Measurements from ENCODE around the gene HIC1. TPM values are rescaled to one million over a fixed set of nuclear protein-coding genes. Genes with fewer than 3 reads are reported as not detected.
A peak's percentile ranks its signal among the peaks of the same experiment; 100 is the strongest.

Gene HIC1
- polyA plus RNA-seq, 1 donor (not counting 4 experiments of a cell fraction or from before 2014, with no cell fraction given) = 0.64 TPM

GRCh38 chr17:2075336-2076086, 20.6 kb downstream of the HIC1 start:
- Histone ChIP-seq H3K79me2 (ENCODE audit: control insufficient read depth, insufficient read depth, low read length) (no peaks in the 10 kb centered on the region), H3K4me1 (ENCODE audit: control insufficient read depth, extremely low read depth, insufficient read depth, low read length) (peaks cover 13% of the 10 kb centered on the region), H3K27me3 (ENCODE audit: control insufficient read depth, extremely low read depth, insufficient read depth, low read length) (no peaks in the 10 kb centered on the region), H4K20me1 (ENCODE audit: control insufficient read depth, extremely low read depth, insufficient read depth, low read length) (no peaks in the 10 kb centered on the region), H3K4me2 (ENCODE audit: control insufficient read depth, extremely low read depth, insufficient read depth, low read depth, low read length) (peak overlapping the region; percentile 19), H3K27ac (ENCODE audit: control insufficient read depth, insufficient read depth, low read length) (no peak overlapping the region), H3K4me3 (ENCODE audit: control insufficient read depth in 2 of 3, extremely low read depth in 1 of 3, insufficient read depth in 2 of 3, low read depth in 1 of 3, low read length in 3 of 3) (no peak overlapping the region), H2AFZ (ENCODE audit: control insufficient read depth, low read length) (no peak overlapping the region), H3K36me3 (ENCODE audit: control insufficient read depth in 2 of 2, extremely low read depth in 1 of 2, insufficient read depth in 2 of 2, low read length in 2 of 2) (peaks cover 8 to 15% of the 10 kb centered on the region in 2 experiments), H3K9me3 (ENCODE audit: control insufficient read depth, low read depth, low read length) (no peaks in the 10 kb centered on the region), H3K9me1 (ENCODE audit: control insufficient read depth, extremely low read depth, insufficient read depth, low read length) (peaks cover 5% of the 10 kb centered on the region), H3K9ac (ENCODE audit: control insufficient read depth, extremely low read depth, insufficient read depth, low read length) (no peak overlapping the region)
- TF ChIP-seq EZH2 (IDR thresholded peaks at IDR 0.05; ENCODE audit: low read length) (no peak), CTCF (optimal IDR thresholded peaks at IDR 0.05 in 1 of 3, IDR thresholded peaks at IDR 0.05 in 1 of 3, conservative IDR thresholded peaks at IDR 0.05 in 1 of 3; ENCODE audit: extremely low read depth in 1 of 3, insufficient read depth in 2 of 3, low read length in 3 of 3) (no peak)
- peak; percentile 52 for FAIRE-seq
- no peak for DNase-seq (ENCODE audit: low read depth, low spot score)
- dilution Hi-C loops (cut with MboI; ENCODE audit: extremely low pct_ligation_motif_present, low sequenced_read_pairs) = no loop called here

DNA sequence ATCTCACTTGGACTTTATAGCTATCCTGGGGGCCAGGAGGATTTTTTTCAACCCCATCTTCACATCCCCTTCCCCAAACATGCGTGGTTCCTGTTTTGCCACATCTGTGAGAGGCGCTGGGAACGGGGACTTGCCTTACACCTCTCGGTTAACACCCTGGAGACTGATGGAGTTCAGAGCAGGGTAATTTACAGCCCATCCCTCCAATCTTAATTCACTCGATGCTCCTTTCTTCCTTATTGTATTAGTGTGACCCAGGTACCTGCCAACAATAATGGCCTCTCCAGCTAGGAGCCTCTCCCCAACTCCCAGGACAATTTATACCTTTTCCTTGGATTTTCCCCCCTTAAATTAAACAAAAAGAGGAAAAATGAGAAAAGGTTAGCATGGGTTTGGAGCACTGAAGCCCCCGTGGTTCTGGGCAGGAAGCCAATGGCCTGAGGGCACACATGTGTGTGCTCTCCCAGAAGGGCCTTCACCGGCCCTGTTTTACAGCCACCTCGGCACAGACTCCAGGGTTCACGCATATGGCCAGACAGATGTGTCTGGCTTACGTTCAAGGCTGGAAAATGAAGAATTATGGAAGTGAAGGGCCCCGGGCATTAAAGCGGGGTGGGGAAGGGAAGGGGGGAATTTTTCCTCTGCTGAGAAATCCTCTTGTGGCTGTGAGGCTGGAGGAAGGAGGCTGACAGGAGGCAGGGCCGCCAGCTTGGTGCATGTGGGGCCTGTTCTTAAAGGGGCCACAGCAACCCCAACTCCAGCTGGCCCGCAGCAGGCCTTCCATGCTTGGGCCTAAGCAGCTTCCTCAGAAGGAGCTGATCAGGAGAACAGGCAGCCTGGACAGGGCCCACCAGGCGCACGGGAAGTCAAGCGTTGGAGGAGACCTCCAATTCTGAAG, 21.4 kb downstream of the HIC1 start:
- Histone ChIP-seq H3K27ac (ENCODE audit: control insufficient read depth, insufficient read depth, low read length) (no peak overlapping the region), H3K9ac (ENCODE audit: control insufficient read depth, extremely low read depth, insufficient read depth, low read length) (no peak overlapping the region), H2AFZ (ENCODE audit: control insufficient read depth, low read length) (no peak overlapping the region), H3K9me1 (ENCODE audit: control insufficient read depth, extremely low read depth, insufficient read depth, low read length) (peaks cover 5% of the 10 kb centered on the region), H4K20me1 (ENCODE audit: control insufficient read depth, extremely low read depth, insufficient read depth, low read length) (no peaks in the 10 kb centered on the region), H3K4me3 (ENCODE audit: control insufficient read depth in 2 of 3, extremely low read depth in 1 of 3, insufficient read depth in 2 of 3, low read depth in 1 of 3, low read length in 3 of 3) (no peak overlapping the region), H3K4me2 (ENCODE audit: control insufficient read depth, extremely low read depth, insufficient read depth, low read depth, low read length) (no peak overlapping the region), H3K9me3 (ENCODE audit: control insufficient read depth, low read depth, low read length) (no peaks in the 10 kb centered on the region), H3K79me2 (ENCODE audit: control insufficient read depth, insufficient read depth, low read length) (no peaks in the 10 kb centered on the region), H3K4me1 (ENCODE audit: control insufficient read depth, extremely low read depth, insufficient read depth, low read length) (peaks cover 15% of the 10 kb centered on the region), H3K36me3 (ENCODE audit: control insufficient read depth in 2 of 2, extremely low read depth in 1 of 2, insufficient read depth in 2 of 2, low read length in 2 of 2) (peaks cover 13 to 16% of the 10 kb centered on the region in 2 experiments), H3K27me3 (ENCODE audit: control insufficient read depth, extremely low read depth, insufficient read depth, low read length) (no peaks in the 10 kb centered on the region)
- TF ChIP-seq EZH2 (IDR thresholded peaks at IDR 0.05; ENCODE audit: low read length) (no peak), CTCF (optimal IDR thresholded peaks at IDR 0.05 in 1 of 3, IDR thresholded peaks at IDR 0.05 in 1 of 3, conservative IDR thresholded peaks at IDR 0.05 in 1 of 3; ENCODE audit: extremely low read depth in 1 of 3, insufficient read depth in 2 of 3, low read length in 3 of 3) (no peak)
- dilution Hi-C loops (cut with MboI; ENCODE audit: extremely low pct_ligation_motif_present, low sequenced_read_pairs) = no loop called here
- no peak for DNase-seq (ENCODE audit: low read depth, low spot score)
- FAIRE-seq = no peak
